NCI-H748 (cell line): ENCODE results near the gene ZNF184.
"Not testable (repeated sequence)": the region's sequence is repeated elsewhere in the genome, so short reads cannot be mapped to it uniquely, and the experiment has no call there.

Source experiments
- DNase-seq: peaks from one replicate; lab custom pipeline; 2025; ENCODE audit not compliant: unreplicated experiment; lab: John Stamatoyannopoulos, UW

Gene ZNF184

DNA sequence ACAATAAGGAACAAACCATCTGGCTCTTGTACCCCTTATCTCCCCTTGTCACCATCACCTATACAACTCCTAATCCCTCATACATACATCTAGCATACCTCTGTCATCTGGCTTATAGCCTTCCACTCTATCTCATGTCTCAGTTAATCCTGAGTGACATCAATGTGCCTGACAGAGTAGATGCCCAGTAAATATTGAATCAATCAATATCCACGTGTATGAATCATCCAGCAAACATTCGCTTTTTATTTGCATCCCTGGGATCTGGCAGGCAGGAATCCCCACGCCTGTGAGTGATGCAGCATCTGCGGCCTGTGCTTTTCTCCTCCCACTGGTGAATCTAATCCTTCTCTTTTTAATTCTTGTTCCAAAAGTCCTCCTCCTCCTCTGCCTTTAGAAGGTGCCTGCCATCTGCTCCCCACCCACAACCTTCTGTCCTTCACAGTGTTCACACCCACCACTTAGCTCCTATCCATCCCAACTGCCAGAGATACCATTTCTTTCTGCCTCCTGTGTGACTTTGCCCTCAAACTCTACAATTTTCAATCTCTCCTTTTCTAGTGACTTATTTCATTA, 46.8 kb downstream of the ZNF184 start:
- no peak for DNase-seq

DNA sequence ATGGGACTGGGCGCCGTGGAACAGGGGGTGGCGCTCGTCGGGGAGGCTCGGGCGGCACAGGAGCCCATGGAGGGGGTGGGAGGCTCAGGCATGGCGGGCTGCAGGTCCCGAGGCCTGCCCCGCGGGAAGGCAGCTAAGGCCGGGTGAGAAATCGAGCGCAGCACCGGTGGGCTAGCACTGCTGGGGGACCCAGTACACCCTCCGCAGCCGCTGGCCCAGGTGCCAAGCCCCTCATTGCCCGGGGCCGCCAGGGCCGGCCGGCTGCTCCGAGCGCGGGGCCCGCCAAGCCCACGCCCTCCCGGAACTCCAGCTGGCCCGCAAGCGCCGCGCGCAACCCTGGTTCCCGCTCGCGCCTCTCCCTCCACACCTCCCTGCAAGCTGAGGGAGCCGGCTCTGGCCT, 48.1 kb downstream of the ZNF184 start:
- DNase-seq: not testable (repeated sequence)

DNA sequence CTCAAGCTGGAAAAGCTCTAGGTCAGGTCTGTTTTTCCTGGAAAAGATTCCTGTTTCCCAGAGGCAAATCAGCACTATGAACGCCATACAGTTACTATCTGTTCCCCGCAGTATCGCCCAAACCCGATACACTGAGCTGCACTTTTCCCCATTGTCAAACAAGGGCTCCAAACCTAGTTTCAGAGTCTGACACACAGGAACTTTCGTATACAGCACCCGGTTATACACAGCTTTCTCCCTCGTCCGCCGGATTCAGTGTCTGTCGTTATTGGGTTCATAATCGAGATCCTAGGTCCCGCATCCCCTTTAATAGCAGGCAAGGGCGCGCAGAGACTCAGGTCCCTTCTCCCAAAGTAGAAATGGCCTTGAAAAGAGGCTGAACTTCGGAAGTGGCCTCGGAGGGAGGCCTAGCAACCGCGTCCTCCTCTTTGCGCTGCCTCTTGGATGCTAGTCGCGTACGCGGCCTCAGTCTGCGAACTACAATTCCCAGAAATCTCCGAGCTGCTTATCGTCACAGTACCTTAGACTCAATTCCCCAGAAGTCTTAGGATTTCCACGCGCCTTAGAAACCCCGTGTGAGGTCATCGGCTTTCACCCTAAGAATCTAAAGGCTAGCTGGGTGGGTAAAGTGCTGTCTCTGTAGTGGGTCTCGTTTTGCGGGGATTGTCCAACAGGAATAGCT, 50.1 kb downstream of the ZNF184 start:
- no peak for DNase-seq

DNA sequence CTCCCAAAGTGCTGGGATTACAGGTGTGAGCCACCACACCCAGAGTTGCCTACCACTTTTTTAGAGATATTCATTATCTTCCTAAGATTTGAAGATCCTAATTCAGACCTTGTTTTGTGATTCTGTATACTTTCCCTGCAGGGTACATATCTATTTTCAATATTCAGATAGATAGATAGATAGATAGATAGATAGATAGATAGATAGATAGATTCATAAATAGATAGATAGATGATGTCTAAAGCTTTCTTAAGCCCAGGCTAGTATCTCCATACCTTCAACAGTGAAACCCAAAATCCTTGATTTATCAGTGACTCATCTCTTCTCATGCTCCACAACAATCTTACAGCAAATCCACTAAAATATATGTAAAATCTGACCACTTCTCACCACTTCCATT, 53.5 kb downstream of the ZNF184 start:
- DNase-seq: no peak

DNA sequence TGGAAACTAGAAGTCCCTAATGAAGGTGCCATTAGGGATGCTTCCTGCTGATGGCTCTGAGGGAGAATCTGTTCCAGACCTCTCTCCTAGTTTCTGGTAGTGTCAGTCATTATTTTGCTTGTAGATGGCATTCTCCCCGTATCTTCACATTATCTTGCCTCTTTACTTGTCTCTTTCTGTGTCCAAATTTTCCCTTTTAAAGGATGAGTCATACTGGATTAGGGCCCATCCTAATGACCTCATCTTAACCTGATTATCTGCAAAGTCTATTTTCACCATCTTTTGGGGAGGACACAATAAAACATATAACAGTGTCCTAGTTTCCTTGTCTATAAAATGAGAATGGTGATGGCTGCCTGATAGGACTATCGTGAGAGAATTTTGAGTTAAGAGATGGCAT, 57.0 kb downstream of the ZNF184 start:
- DNase-seq: no peak

DNA sequence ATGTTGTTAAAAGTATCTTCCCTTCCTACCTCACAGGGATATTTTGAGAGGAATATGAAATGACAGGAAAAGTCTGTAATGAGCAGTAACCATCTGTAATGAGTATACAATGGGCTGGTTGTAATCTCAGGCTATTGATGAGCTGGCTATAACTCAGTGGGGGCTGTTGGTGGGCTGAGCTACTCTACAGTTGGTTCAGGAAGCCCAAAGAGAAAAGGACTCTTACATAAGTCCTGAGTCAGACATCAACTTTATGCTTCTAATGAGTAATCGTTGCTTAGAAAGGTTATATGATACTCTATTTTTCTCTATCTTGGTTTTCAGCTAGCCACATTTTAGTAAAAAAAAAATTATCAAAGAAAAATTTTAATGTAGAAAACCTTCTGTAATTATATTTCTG, 57.9 kb downstream of the ZNF184 start:
- no peak for DNase-seq

DNA sequence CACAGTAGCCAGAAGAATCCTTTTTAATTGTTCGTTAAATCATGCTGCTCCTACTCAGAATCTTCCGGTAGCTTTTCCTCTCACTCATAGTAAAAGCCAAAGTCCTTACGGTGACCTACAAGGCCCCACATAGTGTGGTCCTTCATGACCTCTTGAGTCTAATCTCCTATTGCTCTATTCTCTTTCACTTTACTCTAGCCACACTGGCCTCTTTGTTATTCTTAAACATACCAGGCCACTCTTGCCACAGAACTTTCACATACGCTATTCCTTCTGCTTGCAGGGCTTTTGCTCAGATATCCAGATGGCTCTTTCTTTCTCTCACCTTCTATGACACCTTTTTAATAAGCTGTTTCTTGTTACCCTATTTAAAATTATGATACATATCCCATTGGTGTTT, 58.6 kb downstream of the ZNF184 start:
- DNase-seq: no peak

DNA sequence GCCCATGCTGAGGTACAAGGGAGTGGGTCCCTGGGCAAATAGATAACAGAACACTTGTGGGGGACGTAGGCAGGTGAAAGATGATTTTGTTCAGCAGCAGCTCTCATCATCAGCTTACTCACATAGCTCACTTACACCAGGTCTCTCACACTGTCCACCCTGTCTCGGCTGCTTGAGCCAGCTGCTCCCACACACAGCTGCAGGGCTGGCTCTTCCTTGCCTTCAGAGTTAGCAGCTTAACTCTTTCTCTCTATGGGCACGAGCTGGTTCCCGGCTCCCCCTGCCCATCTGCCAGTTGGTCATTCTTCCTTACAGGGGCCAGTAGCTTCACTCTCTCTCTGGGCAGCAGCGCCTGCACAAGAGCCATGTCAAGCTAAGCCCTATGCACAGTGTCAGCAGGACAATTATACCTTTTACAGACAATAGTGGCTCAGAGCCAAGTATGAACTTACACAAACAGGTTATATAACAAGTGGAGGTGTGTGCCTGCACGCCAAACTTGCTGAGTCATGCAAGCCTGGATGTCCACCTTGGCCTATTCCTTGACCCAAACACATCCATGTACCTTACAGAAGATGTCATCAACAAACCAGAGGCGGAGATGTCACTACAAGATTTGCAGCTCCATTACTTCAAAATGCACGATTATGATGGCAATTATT, 65.6 kb downstream of the ZNF184 start:
- DNase-seq: peak; percentile 49

DNA sequence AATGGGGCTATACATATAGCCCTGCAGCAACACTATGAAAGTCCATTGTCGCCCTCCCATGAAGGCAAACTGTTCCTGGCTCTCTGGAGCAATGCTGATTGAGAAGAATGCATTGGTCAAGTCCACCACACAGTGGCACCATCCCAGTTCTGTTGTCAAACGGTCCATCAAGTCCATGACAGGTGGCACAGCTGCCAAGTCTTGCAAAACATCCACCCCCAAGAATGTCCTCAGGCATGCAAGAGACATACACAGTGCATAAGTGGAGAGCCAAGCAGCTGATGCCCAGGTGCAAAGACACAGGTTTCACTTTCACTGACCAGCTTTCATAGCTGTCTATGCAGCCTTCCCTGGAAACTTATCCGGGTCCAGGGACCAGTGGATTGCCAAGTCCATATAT, 66.8 kb downstream of the ZNF184 start:
- no peak for DNase-seq

DNA sequence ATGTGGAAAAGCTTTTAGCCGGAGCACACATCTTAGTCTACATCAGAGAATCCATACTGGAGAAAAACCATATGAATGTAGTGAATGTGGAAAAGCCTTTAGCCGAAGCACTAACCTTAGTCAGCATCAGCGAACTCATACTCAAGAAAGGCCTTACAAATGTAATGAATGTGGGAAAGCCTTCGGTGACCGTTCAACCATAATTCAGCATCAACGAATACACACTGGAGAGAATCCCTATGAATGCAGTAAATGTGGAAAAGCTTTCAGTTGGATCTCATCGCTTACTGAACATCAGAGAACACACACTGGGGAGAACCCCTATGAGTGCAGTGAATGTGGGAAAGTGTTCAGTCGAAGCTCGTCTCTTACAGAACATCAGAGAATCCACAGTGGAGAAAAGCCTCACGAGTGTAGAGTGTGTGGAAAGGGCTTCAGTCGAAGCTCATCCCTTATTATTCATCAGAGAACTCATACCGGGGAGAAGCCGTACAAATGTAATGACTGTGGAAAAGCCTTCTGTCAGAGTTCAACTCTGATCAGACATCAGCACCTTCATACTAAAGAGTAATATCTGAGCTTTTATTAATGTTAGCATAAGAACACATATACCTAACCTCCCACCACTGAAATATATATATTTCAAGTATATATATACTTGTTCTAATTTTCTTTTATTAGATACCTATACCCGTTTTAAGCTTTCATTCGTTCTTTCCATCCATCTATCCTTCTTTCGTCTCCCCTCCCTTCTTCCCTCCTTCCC, 71.8 kb downstream of the ZNF184 start:
- DNase-seq: no peak
